Skeletal muscle tissue (tissue), 4 donors: ENCODE results near the gene SPATA31E1. TPM values are rescaled to one million over a fixed set of nuclear protein-coding genes. Genes with fewer than 3 reads are reported as not detected.
"Not testable (repeated sequence)": the region's sequence is repeated elsewhere in the genome, so short reads cannot be mapped to it uniquely, and the experiment has no call there.

Experiments
- H3K27ac ChIP-seq: one replicate; pipeline ENCODE4 v1.7.0; 2013; ENCODE audit warnings: mild to moderate bottlenecking, low read depth, low read length, inconsistent platforms
- H3K27me3 ChIP-seq, 3 donors: one replicate each; pipeline ENCODE4 v1.7.0; 2013; ENCODE audit warnings: low read length in 3 of 3; ENCODE audit not compliant: control insufficient read depth in 3 of 3, insufficient read depth in 3 of 3
- H3K36me3 ChIP-seq, 3 donors: one replicate each; pipeline ENCODE4 v1.7.0; 2013; ENCODE audit warnings: low read length in 3 of 3; ENCODE audit not compliant: control insufficient read depth in 3 of 3, insufficient read depth in 3 of 3
- H3K4me1 ChIP-seq, 3 donors: one replicate each; pipeline ENCODE4 v1.7.0; 2013; ENCODE audit warnings: low read length in 3 of 3, mild to moderate bottlenecking in 3 of 3; ENCODE audit not compliant: control insufficient read depth in 3 of 3, insufficient read depth in 3 of 3
- H3K4me3 ChIP-seq, 3 donors: one replicate each; pipeline ENCODE4 v1.7.0; 2013; ENCODE audit warnings: low read length in 3 of 3
- H3K9ac ChIP-seq, 3 donors: one replicate each; pipeline ENCODE4 v1.7.0; 2013; ENCODE audit warnings: low read length in 3 of 3, mild to moderate bottlenecking in 3 of 3, moderate library complexity in 2 of 3, low read depth in 1 of 3
- H3K9me3 ChIP-seq, 3 donors: one replicate each; pipeline ENCODE4 v1.7.0; 2013; ENCODE audit warnings: low read length in 3 of 3; ENCODE audit not compliant: control insufficient read depth in 3 of 3
- total RNA-seq: library from RNA; depleted of rRNA; stranded (reverse); fragments of >200 nt; gene quantifications from one replicate; pipeline ENCODE4 v1.2.3, GENCODE V29; 2014
- donor health status: Osteomylitis.

The SPATA31E1 gene
- total RNA-seq, 1 donor from 2014 or later: not detected

GRCh38 chr9:87890837-87891236, 8.2 kb downstream of the SPATA31E1 start:
- Histone ChIP-seq H3K27ac (no peak overlapping the region), H3K4me1 (no peaks in the 10 kb centered on the region), H3K9ac (no peak overlapping the region), H3K4me3 (no peak overlapping the region), H3K9me3 (peaks cover 0 to 3% (median 0%) of the 10 kb centered on the region in 3 donors), H3K27me3 (peaks cover 0 to 8% (median 0%) of the 10 kb centered on the region in 3 donors), H3K36me3 (no peaks in the 10 kb centered on the region)

DNA sequence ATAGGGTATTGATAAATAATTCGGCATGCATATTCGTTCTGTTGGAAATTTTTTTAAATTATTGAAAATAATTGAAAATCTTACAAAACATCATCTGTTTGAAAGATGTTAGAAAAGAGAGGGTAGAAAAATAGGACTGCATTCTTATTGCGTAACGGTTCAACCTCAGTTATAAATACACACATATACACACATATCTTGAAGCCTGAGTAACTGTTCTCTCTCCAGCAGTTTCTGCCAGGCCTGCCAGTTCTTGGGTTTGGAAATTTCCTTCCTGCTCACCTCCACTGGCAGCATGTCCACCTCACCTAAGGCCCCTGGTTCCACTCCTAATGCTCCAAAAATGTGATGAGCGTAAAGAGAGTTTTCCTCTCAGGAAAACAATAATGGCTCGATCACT, 9.1 kb downstream of the SPATA31E1 start:
- H3K27ac ChIP-seq: no peak overlapping the region
- peaks cover 0 to 3% (median 0%) of the 10 kb centered on the region in 3 donors for H3K9me3 ChIP-seq
- H3K4me1 ChIP-seq: no peaks in the 10 kb centered on the region
- no peak overlapping the region for H3K9ac ChIP-seq
- H3K4me3 ChIP-seq: no peak overlapping the region
- H3K36me3 ChIP-seq: no peaks in the 10 kb centered on the region
- peaks cover 0 to 3% (median 0%) of the 10 kb centered on the region in 3 donors for H3K27me3 ChIP-seq

GRCh38 chr9:87892956-87893355, 10.3 kb downstream of the SPATA31E1 start:
- H3K4me1 ChIP-seq: no peaks in the 10 kb centered on the region

DNA sequence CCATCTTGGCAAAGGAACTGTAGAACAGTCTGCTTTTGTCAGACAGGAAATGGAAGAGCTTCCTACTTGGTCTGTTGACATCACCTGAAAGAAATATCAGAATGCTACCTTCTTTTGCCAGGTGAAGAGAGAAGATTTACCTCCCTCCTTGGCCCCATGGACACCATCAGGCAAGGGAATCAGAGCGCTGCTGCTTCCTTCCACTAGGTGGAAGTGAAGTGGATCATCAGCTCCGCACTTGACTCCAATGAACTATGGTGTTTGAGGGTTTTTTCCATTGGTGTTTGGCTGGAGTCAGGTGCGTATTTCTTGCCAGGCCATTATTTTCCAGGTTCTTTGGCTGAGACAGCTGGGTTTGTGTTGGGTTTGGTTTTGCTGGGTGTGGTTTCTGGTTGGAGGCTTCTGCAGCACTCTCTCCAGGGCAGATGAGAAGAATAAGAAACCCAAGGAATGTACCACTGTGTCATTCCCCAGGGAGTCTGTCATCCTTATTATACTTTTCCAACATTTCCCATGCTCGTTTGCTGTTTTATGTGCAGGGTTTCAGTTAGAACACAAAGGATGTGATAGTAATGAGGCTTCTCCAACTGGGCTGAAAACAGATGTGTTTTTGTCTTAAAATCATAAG, 12.4 kb downstream of the SPATA31E1 start:
- H3K4me1 ChIP-seq: no peaks in the 10 kb centered on the region

More at GRCh38 chr9:87892956-87893355, 10.3 kb downstream of the SPATA31E1 start:
- Histone ChIP-seq H3K27ac (no peak overlapping the region), H3K27me3 (peaks cover 0 to 2% (median 0%) of the 10 kb centered on the region in 3 donors), H3K36me3 (no peaks in the 10 kb centered on the region), H3K9ac (no peak overlapping the region), H3K9me3 (peaks cover 0 to 3% (median 0%) of the 10 kb centered on the region in 3 donors), H3K4me3 (no peak overlapping the region)

DNA sequence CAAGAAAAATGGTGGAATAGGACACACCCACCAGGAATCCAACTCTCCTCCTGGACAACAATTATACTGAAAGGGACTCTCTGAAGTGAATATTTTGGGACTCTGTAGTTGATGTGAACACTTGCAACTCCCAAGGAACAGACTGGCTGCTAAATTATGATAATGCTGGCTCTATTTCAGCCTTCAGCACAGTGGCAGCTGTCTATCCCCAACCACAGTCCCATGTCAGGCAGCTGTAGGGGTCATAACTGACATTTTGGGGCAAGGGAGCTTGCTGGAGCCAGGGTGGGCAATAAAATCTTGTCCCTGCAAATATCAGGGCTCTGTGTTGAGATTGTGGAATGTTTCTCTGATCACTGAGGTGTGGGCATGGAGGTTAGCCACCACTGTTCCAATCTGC, 14.2 kb downstream of the SPATA31E1 start:
- peaks cover 0 to 3% (median 0%) of the 10 kb centered on the region in 3 donors for H3K9me3 ChIP-seq
- no peak overlapping the region for H3K27ac ChIP-seq
- H3K9ac ChIP-seq: no peak overlapping the region

More for the DNA sequence above, 12.4 kb downstream of the SPATA31E1 start:
- Histone ChIP-seq H3K4me3 (no peak overlapping the region), H3K27me3 (peaks cover 0 to 2% (median 0%) of the 10 kb centered on the region in 3 donors), H3K9ac (no peak overlapping the region), H3K9me3 (peaks cover 0 to 3% (median 0%) of the 10 kb centered on the region in 3 donors), H3K27ac (no peak overlapping the region), H3K36me3 (no peaks in the 10 kb centered on the region)

DNA sequence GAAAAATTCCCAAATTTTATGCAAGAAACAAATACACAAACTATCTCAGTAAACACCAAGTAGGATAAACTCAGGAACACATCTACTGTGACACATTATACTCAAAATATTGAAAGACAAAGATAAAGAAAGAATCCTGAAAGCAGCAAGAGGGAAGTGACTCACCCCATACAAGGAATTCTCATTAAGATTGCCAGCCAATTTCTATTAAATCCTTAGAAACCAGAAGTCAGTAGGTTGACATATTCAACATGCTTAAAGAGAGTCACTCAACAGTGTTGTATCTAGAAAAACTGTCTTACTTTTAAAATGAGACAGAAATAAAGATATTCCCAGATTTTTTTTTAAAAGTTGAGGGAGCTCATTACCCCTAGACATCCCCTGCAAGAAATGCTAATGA, 15.5 kb downstream of the SPATA31E1 start:
- no peak overlapping the region for H3K9ac ChIP-seq
- peaks cover 0 to 2% (median 0%) of the 10 kb centered on the region in 3 donors for H3K27me3 ChIP-seq
- H3K4me1 ChIP-seq: no peaks in the 10 kb centered on the region
- H3K27ac ChIP-seq: no peak overlapping the region
- peaks cover 0 to 3% (median 0%) of the 10 kb centered on the region in 3 donors for H3K9me3 ChIP-seq
- no peak overlapping the region for H3K4me3 ChIP-seq
- no peaks in the 10 kb centered on the region for H3K36me3 ChIP-seq

More for the DNA sequence above, 14.2 kb downstream of the SPATA31E1 start:
- Histone ChIP-seq H3K36me3 (no peaks in the 10 kb centered on the region), H3K4me3 (no peak overlapping the region), H3K4me1 (no peaks in the 10 kb centered on the region), H3K27me3 (peaks cover 0 to 2% (median 0%) of the 10 kb centered on the region in 3 donors)

DNA sequence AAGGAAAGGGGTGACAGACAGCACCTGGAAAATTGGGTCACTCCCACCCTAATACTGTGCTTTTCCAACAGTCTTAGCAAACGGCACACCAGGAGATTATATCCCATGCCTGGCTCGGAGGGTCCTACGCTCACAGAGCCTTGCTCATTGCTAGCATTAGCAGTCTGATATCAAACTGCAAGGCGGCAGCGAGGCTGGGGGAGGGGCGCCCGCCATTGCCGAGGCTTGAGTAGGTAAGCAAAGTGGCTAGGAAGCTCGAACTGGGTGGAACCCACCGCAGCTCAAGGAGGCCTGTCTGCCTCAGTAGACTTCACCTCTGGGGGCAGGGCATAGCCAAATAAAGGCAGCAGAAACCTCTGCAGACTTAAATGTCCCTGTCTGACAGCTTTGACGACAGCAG, 19.7 kb downstream of the SPATA31E1 start:
- H3K9me3 ChIP-seq, H3K27me3 ChIP-seq, H3K36me3 ChIP-seq, H3K9ac ChIP-seq, H3K27ac ChIP-seq, H3K4me3 ChIP-seq, H3K4me1 ChIP-seq: not testable (repeated sequence)

DNA sequence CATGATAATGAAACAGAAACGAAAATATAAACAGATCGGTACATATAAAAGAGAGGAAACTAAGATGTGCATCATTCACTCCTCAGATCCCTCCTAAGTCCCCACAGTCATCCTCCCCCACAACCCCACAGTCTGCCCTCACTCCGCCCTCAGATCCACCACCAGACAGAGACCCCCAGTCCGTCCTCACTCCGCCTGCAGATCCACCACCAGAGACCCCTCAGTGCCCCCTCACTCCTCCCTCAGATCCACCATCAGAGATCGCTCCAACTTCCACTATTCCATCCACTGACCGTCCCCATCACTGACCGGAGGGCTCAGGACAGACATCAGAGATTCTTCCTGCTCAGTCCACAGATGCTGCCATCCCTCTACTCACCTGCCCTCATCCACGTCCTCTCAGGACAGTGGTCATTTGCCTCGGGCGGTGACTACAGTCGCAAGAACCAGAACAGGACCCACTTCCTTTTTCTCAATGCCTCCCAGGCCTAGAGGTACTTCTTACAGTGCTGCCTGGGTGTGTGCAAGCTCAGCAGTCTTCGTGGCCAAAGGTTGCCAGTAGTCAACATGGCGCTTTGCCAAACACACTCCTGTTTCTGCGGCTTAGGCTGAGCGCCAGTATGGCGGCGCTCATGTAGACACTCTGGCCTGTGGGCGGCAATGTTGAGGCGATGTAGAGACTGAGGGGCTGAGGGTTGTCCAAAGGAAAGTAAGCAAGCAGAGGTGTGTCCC, 26.8 kb downstream of the SPATA31E1 start:
- H3K27ac ChIP-seq: no peak overlapping the region
- no peaks in the 10 kb centered on the region for H3K27me3 ChIP-seq
- no peak overlapping the region for H3K4me3 ChIP-seq
- no peaks in the 10 kb centered on the region for H3K9me3 ChIP-seq
- no peaks in the 10 kb centered on the region for H3K4me1 ChIP-seq
- no peaks in the 10 kb centered on the region for H3K36me3 ChIP-seq
- H3K9ac ChIP-seq: no peak overlapping the region

DNA sequence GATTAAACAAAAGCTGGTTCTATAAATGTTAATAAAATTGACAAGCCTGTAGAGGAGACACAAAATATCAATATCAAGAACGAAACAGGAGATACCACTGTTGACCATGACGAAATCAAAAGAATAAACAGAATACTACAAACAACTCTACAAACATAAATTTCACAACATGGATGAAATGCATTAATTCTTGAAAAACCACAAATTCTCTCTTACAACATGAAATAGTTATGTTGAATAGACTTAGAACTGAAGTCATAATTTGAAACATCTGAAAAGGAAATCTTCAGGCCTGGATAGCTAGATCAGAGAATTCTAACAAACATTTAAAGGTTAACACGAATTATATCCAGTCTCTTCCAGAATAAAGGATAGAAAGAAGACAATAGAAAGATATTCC, 28.1 kb downstream of the SPATA31E1 start:
- Histone ChIP-seq H3K4me3 (no peak overlapping the region), H3K27ac (no peak overlapping the region), H3K9me3 (no peaks in the 10 kb centered on the region), H3K9ac (no peak overlapping the region), H3K27me3 (no peaks in the 10 kb centered on the region), H3K36me3 (no peaks in the 10 kb centered on the region), H3K4me1 (no peaks in the 10 kb centered on the region)

DNA sequence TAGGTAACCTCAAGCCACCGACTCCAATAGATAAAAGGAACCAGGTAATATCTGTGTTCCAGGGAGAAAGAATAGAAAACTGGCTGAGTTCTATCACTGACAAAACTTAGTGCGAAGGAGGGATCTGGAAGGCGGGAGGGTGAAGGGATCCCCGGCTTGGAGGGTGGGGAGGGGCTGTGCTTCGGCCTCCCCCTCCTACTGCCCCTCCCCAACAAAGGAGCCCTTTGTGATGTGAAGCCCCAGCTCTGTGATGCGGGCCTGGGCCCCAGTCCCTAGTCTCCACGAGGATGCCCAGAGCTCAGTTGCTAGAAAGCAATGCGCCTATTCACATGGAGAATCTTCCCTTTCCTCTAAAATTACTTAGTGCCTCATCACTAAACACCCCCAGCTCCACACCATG, 35.0 kb downstream of the SPATA31E1 start, which contains the start of gene SPATA31C1:
Gene SPATA31C1 (plus strand): TSS at position 301 of the 400 bp plus-strand sequence.
- H3K36me3 ChIP-seq, H3K9ac ChIP-seq, H3K27me3 ChIP-seq, H3K4me3 ChIP-seq, H3K4me1 ChIP-seq, H3K27ac ChIP-seq, H3K9me3 ChIP-seq: not testable (repeated sequence)
